HG03575 (cell line): ENCODE results near the gene ZFR2.

ENCODE experiments used
- ATAC-seq: cut with Tn5 transposase; IDR thresholded peaks from one replicate; pipeline ENCODE4 v1.9.1; 2021; ENCODE audit not compliant: unreplicated experiment, insufficient number of reproducible peaks, low FRiP score; ENCODE audit errors: extremely low read depth

Gene ZFR2

GRCh38 chr19:3844596-3844995 lies 24.2 kb downstream of the ZFR2 start:
- no peak for ATAC-seq

GRCh38 chr19:3842948-3843347 lies 25.9 kb downstream of the ZFR2 start:
- no peak for ATAC-seq

GRCh38 chr19:3840804-3841203 lies 28.0 kb downstream of the ZFR2 start:
- ATAC-seq: no peak

GRCh38 chr19:3839941-3840340 lies 28.9 kb downstream of the ZFR2 start:
- ATAC-seq: no peak

GRCh38 chr19:3838661-3839060 lies 30.2 kb downstream of the ZFR2 start:
- ATAC-seq: no peak

DNA sequence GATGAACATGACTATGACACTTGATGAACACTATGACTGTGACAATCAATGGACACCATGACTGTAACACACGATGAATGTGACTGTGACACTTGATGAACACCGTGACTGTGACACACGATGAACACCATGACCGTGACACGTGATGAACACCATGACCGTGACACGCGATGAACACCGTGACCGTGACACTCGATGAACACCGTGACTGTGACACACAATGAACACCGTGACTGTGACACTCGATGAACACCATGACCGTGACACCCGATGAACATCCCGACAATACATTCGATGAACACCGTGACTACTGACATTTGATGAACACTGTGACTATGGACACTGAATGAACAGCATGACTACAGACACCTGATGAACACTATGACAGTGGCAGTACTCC lies 30.9 kb downstream of the ZFR2 start:
- ATAC-seq: no peak

DNA sequence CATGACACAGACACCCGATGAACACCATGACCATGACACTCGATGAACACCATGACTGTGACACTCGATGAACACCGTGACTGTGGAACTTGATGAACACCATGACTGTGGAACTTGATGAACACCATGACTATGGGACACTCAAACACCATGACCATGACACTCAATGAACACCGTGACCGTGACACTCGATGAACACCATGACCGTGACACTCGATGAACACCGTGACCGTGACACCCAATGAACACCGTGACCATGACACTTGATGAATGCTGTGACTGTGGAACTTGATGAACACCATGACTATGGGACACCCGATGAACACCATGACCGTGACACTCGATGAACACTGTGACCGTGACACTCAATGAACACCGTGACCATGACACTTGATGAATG lies 31.5 kb downstream of the ZFR2 start:
- ATAC-seq: no peak

DNA sequence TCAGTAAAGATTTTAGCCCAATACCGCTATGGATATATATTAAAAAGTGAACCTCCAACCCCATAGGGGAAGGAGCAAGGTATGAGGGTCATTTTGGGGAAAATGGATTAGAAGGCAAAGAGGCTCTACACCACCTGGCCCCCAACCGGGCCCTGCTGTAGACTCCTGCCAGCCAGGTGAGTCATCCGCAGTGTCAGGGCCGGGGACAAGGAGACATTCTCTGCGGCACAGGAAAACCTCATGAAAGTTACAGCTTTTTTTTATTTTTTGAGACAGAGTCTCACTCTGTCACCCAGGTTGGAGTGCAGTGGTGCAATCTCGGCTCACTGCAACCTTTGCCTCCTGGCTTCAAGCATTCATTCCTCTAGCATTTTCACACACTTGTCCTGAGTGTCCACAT lies 32.0 kb downstream of the ZFR2 start:
- ATAC-seq: no peak

DNA sequence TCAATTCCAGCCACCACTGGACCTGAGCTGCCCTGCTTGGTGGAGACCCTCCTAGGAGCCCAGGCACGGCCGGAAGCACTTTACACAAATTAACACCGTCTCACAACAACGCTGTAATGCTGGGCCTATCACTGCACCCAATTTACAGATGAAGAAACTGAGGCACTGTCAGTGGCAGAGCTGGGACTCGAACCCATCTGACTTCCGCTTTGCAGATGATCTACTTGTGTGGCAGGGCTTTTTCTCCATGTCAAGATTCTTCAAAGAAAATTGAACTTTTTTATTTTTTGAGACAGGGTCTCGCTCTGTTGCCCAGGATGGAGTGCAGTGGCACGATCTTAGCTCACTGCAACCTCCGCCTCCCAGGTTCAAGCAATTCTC lies 33.8 kb downstream of the ZFR2 start:
- ATAC-seq: no peak

- no peak for ATAC-seq
Measured at GRCh38 chr19:3834349-3835054, 34.3 kb downstream of the ZFR2 start.

- ATAC-seq: no peak
Measured at GRCh38 chr19:3833578-3834348, 35.1 kb downstream of the ZFR2 start.

GRCh38 chr19:3832001-3832400 lies 36.8 kb downstream of the ZFR2 start:
- ATAC-seq: no peak

- ATAC-seq: no peak
Measured at GRCh38 chr19:3831601-3832000, 37.2 kb downstream of the ZFR2 start.

GRCh38 chr19:3830621-3831589 lies 37.9 kb downstream of the ZFR2 start:
- ATAC-seq: no peak

DNA sequence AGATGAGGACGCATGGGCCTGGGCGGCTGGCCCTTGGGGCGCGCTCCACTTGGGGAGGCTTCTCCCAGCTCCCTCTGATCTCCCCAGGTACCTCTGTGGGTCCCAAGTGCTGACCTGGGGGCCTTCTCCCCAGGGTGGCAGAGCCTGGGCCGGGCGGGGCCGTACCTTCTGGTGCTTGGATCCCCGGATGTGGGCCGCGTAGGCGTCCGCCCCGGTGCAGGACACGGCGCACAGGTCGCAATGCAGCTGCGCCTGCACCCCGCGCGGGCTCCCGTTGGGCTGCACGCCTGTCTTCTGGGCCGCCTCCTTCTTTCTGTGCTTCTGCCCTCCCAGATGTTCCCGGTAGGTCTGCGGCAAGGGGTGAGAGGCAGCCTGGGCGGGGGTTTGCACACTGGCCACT lies 41.5 kb downstream of the ZFR2 start:
- no peak for ATAC-seq

DNA sequence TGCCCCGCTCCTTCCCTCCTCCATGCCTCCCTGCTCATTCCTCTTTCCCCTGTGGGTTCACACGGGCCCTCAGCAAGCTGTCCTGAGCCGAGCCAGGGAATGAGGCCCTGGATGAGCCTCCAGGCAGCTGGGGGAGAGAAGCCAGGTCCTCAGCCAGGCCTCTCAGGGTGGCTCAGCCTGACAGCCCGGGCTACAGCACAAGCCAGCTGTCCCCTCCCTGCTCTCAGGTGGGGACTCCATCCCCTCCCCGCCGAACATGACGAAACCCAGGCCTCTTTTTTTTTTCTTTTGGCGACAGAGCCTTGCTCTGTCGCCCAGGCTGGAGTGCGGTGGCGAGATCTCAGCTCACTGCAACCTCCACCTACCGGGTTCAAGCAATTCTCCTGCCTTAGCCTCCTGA lies 42.7 kb downstream of the ZFR2 start:
- no peak for ATAC-seq

- ATAC-seq: no peak
Measured at GRCh38 chr19:3825286-3825956, 43.4 kb downstream of the ZFR2 start.

- ATAC-seq: no peak
Measured at GRCh38 chr19:3823350-3823713, 45.5 kb downstream of the ZFR2 start.

GRCh38 chr19:3822683-3823349 lies 46.0 kb downstream of the ZFR2 start:
- no peak for ATAC-seq
